ENCODE measurements around the gene GRIK2. TPM values are rescaled to one million over a fixed set of nuclear protein-coding genes. Genes with fewer than 3 reads are reported as not detected.

GRIK2 gene
- total RNA-seq, 1 donor from 2014 or later, result 2.8 TPM

- DNase-seq (ENCODE audit: low spot score), result no peak
- Mint-ChIP-seq H3K9me3 (ENCODE audit: unreplicated experiment) (no peaks in the 10 kb centered on the region), H3K4me1 (ENCODE audit: unreplicated experiment) (peaks cover under 1% of the 10 kb centered on the region), H3K36me3 (ENCODE audit: low read depth, unreplicated experiment) (no peaks in the 10 kb centered on the region), H3K27me3 (ENCODE audit: unreplicated experiment) (no peaks in the 10 kb centered on the region), H3K27ac (ENCODE audit: unreplicated experiment) (no peak overlapping the region), H3K4me3 (ENCODE audit: unreplicated experiment) (no peak overlapping the region)
- no peak for TF ChIP-seq CTCF (IDR thresholded peaks at IDR 0.05; ENCODE audit: unreplicated experiment)
These were observed 407.1 kb downstream of the GRIK2 start for GRCh38 chr6:101800598-101800997.

GRCh38 chr6:101803136-101803535, 409.6 kb downstream of the GRIK2 start:
- Mint-ChIP-seq H3K9me3 (ENCODE audit: unreplicated experiment) (no peaks in the 10 kb centered on the region), H3K27me3 (ENCODE audit: unreplicated experiment) (no peaks in the 10 kb centered on the region), H3K27ac (ENCODE audit: unreplicated experiment) (no peak overlapping the region), H3K4me3 (ENCODE audit: unreplicated experiment) (no peak overlapping the region), H3K36me3 (ENCODE audit: low read depth, unreplicated experiment) (no peaks in the 10 kb centered on the region), H3K4me1 (ENCODE audit: unreplicated experiment) (peaks cover 16% of the 10 kb centered on the region)
- DNase-seq (ENCODE audit: low spot score), result no peak
- no peak for TF ChIP-seq CTCF (IDR thresholded peaks at IDR 0.05; ENCODE audit: unreplicated experiment)

DNA sequence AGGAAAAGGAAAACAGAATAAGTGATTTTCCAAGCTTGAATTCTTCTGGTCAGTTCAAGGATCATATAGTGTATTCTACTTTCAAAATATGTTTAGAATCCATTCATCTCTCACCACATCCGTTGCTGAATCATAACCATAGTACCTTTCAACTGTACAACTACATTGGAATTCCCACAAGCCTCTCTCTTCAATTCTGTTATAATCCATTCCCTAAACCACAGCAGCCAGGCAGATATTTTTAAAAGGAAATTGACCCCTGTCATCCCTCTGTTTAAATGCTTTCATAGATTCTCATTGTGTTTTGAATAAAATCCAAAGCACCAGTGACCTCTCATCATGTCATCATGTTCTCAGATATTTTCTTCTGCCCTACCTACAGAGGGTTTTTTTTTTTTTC, 412.7 kb downstream of the GRIK2 start:
- DNase-seq (ENCODE audit: low spot score), result no peak
- no peak overlapping the region for H3K27ac Mint-ChIP-seq (ENCODE audit: unreplicated experiment)
- TF ChIP-seq CTCF (IDR thresholded peaks at IDR 0.05; ENCODE audit: unreplicated experiment), result no peak
- H3K9me3 Mint-ChIP-seq (ENCODE audit: unreplicated experiment), result no peaks in the 10 kb centered on the region
- H3K4me1 Mint-ChIP-seq (ENCODE audit: unreplicated experiment), result peaks cover 16% of the 10 kb centered on the region
- H3K36me3 Mint-ChIP-seq (ENCODE audit: low read depth, unreplicated experiment), result no peaks in the 10 kb centered on the region
- no peaks in the 10 kb centered on the region for H3K27me3 Mint-ChIP-seq (ENCODE audit: unreplicated experiment)
- no peak overlapping the region for H3K4me3 Mint-ChIP-seq (ENCODE audit: unreplicated experiment)

DNA sequence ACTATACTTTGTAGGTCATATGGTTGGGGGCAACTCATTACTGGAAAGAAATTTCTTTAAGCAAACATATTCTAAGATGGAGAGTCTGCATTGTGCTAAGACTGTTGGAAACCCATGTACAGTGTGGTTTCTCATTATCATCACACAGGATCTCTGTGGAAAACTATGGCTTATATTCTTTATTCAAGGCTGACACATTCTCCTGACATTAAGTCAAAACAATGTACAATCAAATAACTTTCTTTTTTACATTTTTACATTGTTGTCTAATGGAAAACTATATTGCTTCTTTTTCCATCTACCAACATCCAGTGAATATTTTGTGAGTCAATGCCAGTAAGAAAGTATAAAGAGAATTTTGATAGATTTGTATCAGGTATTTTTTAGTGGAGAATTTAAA, 417.6 kb downstream of the GRIK2 start:
- H3K4me3 Mint-ChIP-seq (ENCODE audit: unreplicated experiment), result no peak overlapping the region
- H3K27me3 Mint-ChIP-seq (ENCODE audit: unreplicated experiment), result no peaks in the 10 kb centered on the region
- DNase-seq (ENCODE audit: low spot score), result no peak
- no peak overlapping the region for H3K27ac Mint-ChIP-seq (ENCODE audit: unreplicated experiment)
- no peaks in the 10 kb centered on the region for H3K9me3 Mint-ChIP-seq (ENCODE audit: unreplicated experiment)
- no peak for TF ChIP-seq CTCF (IDR thresholded peaks at IDR 0.05; ENCODE audit: unreplicated experiment)
- H3K4me1 Mint-ChIP-seq (ENCODE audit: unreplicated experiment), result peaks cover 10% of the 10 kb centered on the region
- no peaks in the 10 kb centered on the region for H3K36me3 Mint-ChIP-seq (ENCODE audit: low read depth, unreplicated experiment)

DNA sequence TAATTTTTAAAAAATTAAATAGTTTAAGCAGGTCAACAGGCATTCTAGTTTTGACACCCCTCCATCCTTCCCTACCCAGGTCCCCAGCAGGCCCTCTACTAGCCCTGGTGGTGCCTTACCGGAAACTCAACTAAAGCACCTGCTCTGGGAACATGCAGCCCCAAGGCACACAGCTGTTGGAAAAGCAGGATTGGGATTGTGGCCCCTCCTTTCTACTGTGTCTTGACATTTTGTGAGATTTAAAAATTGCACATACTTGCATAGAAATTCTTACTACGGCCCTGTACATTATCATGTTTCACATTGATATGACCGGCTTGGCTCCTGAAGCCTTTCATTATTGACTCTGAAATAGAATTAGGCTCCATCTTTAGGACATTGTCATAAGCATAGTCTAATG, 423.2 kb downstream of the GRIK2 start:
- Mint-ChIP-seq H3K4me3 (ENCODE audit: unreplicated experiment) (no peak overlapping the region), H3K27ac (ENCODE audit: unreplicated experiment) (no peak overlapping the region), H3K27me3 (ENCODE audit: unreplicated experiment) (no peaks in the 10 kb centered on the region), H3K36me3 (ENCODE audit: low read depth, unreplicated experiment) (no peaks in the 10 kb centered on the region), H3K9me3 (ENCODE audit: unreplicated experiment) (no peaks in the 10 kb centered on the region), H3K4me1 (ENCODE audit: unreplicated experiment) (no peaks in the 10 kb centered on the region)
- no peak for DNase-seq (ENCODE audit: low spot score)
- no peak for TF ChIP-seq CTCF (IDR thresholded peaks at IDR 0.05; ENCODE audit: unreplicated experiment)

All from endothelial cell (in vitro differentiated cells).